Cardiac fibroblast (primary cell): ENCODE measurements around the gene SLMAP.

Experiments used
- DNase-seq, 2 donors: peaks; one replicate each; pipeline versions ENCODE4 v3.0.0 to v3.0.0-alpha.2; 2010; ENCODE audit warnings: low read depth in 2 of 2
- H3K4me3 ChIP-seq, 2 donors: replicated peaks in 1 of 2; 1 replicate in 1 of 2; 2 replicates in 1 of 2; pipeline ENCODE4 v1.5.1; 2011; ENCODE audit warnings: low read depth in 2 of 2, low read length in 2 of 2, mild to moderate bottlenecking in 2 of 2, moderate library complexity in 1 of 2
- CTCF ChIP-seq: IDR thresholded peaks from one replicate; pipeline ENCODE4 v1.5.1; 2011; ENCODE audit warnings: low read depth, mild to moderate bottlenecking, low read length, inconsistent platforms

SLMAP gene

GRCh38 chr3:57808961-57809608 lies 53.0 kb downstream of the SLMAP start:
- DNase-seq: no peak
- H3K4me3 ChIP-seq: no peak overlapping the region
- TF ChIP-seq CTCF: no peak

GRCh38 chr3:57809609-57809968 lies 53.5 kb downstream of the SLMAP start:
- H3K4me3 ChIP-seq: no peak overlapping the region
- no peak for TF ChIP-seq CTCF
- DNase-seq: no peak

- no peak overlapping the region for H3K4me3 ChIP-seq
- DNase-seq: no peak
- no peak for TF ChIP-seq CTCF
These were observed 53.9 kb downstream of the SLMAP start for GRCh38 chr3:57810048-57810447.

GRCh38 chr3:57810471-57811137 lies 54.5 kb downstream of the SLMAP start:
- no peak overlapping the region for H3K4me3 ChIP-seq
- TF ChIP-seq CTCF: no peak
- DNase-seq: no peak

GRCh38 chr3:57815036-57815435 lies 58.9 kb downstream of the SLMAP start:
- TF ChIP-seq CTCF: no peak
- H3K4me3 ChIP-seq: no peak overlapping the region
- no peak for DNase-seq

- DNase-seq: no peak
- TF ChIP-seq CTCF: no peak
- no peak overlapping the region for H3K4me3 ChIP-seq
These were observed 60.5 kb downstream of the SLMAP start for GRCh38 chr3:57816471-57817095.
